Dendritic cell treated with granulocyte-macrophage colony-stimulating factor and Interleukin-4, amounts not matched to agents 40 ng/mL and 50 ng/mL, for 4 days (primary cell): Measurements from ENCODE around the gene LRRN4.

Experiments
- H3K27ac Mint-ChIP-seq: one replicate; pipeline ENCODE4 v1.8.0; 2022; ENCODE audit warnings: mild to moderate bottlenecking, mixed read lengths
- H3K27me3 Mint-ChIP-seq: one replicate; pipeline ENCODE4 v1.8.0; 2022; ENCODE audit warnings: mild to moderate bottlenecking, mixed read lengths
- H3K36me3 Mint-ChIP-seq: one replicate; pipeline ENCODE4 v1.8.0; 2022; ENCODE audit warnings: low read depth, mixed read lengths
- H3K4me1 Mint-ChIP-seq: one replicate; pipeline ENCODE4 v1.8.0; 2022; ENCODE audit warnings: low read depth, mixed read lengths
- H3K4me3 Mint-ChIP-seq: one replicate; pipeline ENCODE4 v1.8.0; 2022; ENCODE audit warnings: mild to moderate bottlenecking, moderate library complexity, mixed read lengths
- H3K9me3 Mint-ChIP-seq: one replicate; pipeline ENCODE4 v1.8.0; 2022; ENCODE audit warnings: mixed read lengths
- intact Hi-C: fragments of 100-400 bp; cut with micrococcal nuclease; formaldehyde crosslinking; loops from one replicate; pipeline ENCODE4 v1.15.0; 2022

Gene LRRN4

DNA sequence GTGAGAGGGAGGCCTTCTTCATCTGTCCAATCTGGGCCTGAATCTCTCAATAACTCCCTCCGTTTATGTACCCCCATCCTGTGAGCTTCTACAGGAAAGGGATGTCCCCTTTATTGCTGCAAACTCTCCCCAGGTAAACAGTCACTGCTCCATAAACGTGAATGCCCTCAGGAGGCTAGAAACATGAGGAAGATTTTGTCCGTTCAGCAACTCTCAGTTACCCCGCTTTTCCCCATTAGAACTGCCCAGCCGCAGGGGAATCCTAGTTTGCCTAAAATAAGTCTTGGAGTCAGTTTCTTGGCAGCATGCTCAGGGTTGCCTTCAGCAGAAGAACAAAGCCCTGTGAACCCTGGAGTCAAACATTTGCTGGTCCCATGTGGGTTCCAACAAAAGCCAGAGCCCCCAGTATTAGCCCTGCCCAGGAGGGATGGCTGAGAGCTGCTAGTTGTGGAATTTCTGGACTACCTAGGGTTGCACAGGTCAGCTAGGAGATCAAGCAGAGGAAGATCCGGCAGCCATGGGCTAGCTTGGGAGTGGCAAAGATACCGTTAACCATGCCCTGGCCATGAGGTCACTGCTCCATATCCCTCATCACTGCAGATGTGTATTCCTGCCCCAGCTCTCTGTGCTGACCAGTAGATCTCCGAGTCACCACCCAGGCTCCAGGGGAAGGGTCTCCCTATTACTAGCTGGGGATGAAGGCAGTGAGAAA is 640 bp downstream of the LRRN4 start:
- peaks cover 6% of the 10 kb centered on the region for H3K9me3 Mint-ChIP-seq
- peaks cover 3% of the 10 kb centered on the region for H3K4me1 Mint-ChIP-seq
- intact Hi-C loops = no loop called here
- H3K27ac Mint-ChIP-seq = no peak overlapping the region
- no peaks in the 10 kb centered on the region for H3K36me3 Mint-ChIP-seq
- peaks cover 62% of the 10 kb centered on the region for H3K27me3 Mint-ChIP-seq
- H3K4me3 Mint-ChIP-seq = no peak overlapping the region

DNA sequence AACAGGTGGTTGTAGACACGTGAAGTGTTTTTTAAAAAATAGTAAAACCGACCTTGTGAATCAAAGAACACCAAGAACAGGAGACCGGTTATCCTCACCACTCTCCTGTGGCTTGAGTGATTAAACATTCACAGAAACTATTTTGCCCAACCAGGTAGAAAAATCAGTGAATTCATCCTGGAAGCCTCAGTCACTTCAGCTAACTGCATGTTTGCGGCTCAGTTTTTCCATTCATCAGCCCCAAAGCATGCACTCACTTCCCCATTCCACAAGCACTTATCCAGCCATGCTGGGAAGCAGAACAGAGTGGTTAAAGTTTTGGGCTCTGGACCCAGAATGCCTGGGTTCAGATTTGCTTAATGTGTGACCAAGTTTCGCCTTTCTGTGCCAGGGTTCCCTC is 2.4 kb downstream of the LRRN4 start:
- H3K9me3 Mint-ChIP-seq = no peaks in the 10 kb centered on the region
- intact Hi-C loops = no loop called here
- H3K36me3 Mint-ChIP-seq = no peaks in the 10 kb centered on the region
- H3K27ac Mint-ChIP-seq = no peak overlapping the region
- H3K4me3 Mint-ChIP-seq = no peak overlapping the region
- peaks cover 3% of the 10 kb centered on the region for H3K4me1 Mint-ChIP-seq
- H3K27me3 Mint-ChIP-seq = peaks cover 54% of the 10 kb centered on the region

DNA sequence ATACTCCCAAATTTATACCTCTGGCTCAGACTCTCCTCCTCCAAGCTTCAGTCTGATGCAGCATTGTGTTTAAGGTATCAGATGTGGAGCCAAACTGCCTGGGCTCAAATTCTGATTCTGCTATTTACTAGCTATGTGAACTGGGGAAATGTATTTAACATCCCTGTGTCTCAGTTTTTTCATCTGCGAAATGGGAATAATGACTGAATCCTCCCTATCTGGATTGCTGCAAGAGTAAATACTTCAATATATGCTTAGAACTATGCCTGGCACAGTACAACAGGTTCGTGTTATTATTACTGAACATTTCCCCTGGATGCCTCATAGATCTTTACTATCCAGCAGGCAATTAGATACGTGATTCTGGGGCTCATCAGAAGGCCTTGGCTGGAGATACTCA is 5.5 kb downstream of the LRRN4 start:
- Mint-ChIP-seq H3K4me1 (peaks cover 3% of the 10 kb centered on the region), H3K4me3 (no peak overlapping the region), H3K36me3 (no peaks in the 10 kb centered on the region), H3K27me3 (peaks cover 37% of the 10 kb centered on the region), H3K27ac (no peak overlapping the region), H3K9me3 (no peaks in the 10 kb centered on the region)
- intact Hi-C loops = no loop called here

DNA sequence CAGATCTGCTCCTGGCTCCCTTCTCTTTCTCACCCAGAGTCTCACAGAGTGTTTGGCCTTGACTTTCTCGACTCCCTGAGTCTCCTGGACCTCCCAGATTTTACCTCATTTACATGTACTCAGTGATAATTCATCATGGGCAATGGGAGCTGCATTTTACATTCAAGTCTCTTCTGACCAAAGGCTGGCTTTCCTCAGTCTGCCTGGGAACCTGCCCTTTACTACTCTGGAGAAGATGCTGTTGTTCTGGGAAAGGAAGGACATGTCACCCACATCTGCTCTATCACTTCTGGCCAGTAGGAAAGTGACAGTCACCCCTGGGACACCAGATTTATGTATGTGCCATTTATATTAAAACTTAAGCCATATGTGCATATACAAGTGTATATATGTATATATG is 7.4 kb downstream of the LRRN4 start:
- no peaks in the 10 kb centered on the region for H3K9me3 Mint-ChIP-seq
- peaks cover 19% of the 10 kb centered on the region for H3K27me3 Mint-ChIP-seq
- intact Hi-C loops = no loop called here
- peaks cover 11% of the 10 kb centered on the region for H3K36me3 Mint-ChIP-seq
- no peak overlapping the region for H3K27ac Mint-ChIP-seq
- no peak overlapping the region for H3K4me3 Mint-ChIP-seq
- peaks cover 8% of the 10 kb centered on the region for H3K4me1 Mint-ChIP-seq

DNA sequence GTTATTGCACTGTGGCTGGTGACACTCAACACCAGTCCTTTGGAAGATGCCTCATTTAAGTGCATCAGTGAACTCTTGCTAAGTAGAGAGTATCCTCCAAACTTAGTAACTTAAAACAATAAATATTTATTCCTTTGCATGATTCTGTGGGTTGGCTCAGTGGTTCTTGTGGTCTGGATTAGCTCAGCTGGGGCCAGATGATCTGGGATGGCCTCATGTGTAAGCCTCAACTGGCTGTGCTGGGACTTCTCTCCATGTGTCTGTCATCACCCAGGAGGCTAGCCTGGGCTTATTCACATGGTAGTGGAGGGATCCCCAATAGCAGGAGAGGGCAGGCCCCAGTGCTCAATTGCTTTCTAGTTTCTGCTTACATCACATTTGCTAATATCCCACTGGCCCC is 8.3 kb downstream of the LRRN4 start:
- Mint-ChIP-seq H3K9me3 (peaks cover 3% of the 10 kb centered on the region), H3K4me3 (no peak overlapping the region), H3K27ac (no peak overlapping the region), H3K36me3 (peaks cover 20% of the 10 kb centered on the region), H3K4me1 (peaks cover 8% of the 10 kb centered on the region), H3K27me3 (peaks cover 10% of the 10 kb centered on the region)
- intact Hi-C loops = no loop called here

DNA sequence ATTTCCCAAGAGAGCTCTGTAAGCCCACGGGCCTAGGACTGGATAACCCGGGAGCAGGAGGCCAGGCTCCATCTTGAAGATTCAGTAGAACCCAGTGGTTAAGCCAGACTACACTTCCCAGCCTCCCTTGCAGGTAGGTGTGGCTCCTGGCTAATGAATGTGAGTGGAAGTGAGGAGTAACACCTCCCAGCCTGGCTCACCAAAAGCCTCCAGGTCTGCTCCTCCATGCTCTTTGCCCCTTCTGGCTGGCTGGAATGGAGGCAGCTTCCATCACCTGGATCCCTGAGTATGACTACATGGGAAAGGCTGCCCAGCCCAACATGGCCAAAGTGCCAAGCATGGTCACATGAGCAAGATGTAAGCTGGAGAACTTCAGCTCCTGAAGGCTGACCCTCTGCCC is 9.7 kb downstream of the LRRN4 start:
- H3K27me3 Mint-ChIP-seq = peaks cover 2% of the 10 kb centered on the region
- H3K27ac Mint-ChIP-seq = no peak overlapping the region
- H3K9me3 Mint-ChIP-seq = peaks cover 7% of the 10 kb centered on the region
- peaks cover 8% of the 10 kb centered on the region for H3K4me1 Mint-ChIP-seq
- intact Hi-C loops = no loop called here
- peaks cover 34% of the 10 kb centered on the region for H3K36me3 Mint-ChIP-seq
- H3K4me3 Mint-ChIP-seq = no peak overlapping the region

DNA sequence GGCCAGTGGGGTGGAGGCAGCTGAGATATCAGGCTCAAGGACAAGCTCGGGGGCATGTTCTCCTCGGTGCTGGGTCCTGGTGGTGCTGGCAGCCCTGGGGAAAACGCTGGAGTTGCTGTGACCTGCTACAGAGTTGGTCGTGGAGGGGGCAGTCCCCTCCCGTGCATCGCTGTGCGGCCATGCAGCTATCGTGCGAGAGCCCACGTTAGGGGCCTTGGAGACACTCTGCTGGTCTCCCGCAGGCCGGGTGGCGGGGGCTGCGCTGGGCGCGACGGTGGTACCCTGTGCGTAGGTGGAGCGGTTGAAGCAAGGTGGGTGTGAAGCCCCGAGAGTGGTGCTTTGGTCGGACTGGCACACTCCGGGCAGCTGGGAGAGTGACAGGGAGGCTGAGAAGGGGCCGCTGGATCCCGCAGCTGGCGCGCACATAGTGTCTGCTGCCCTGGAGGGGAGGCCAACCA is 12.0 kb downstream of the LRRN4 start:
- Mint-ChIP-seq H3K27ac (no peak overlapping the region), H3K27me3 (no peaks in the 10 kb centered on the region), H3K36me3 (peaks cover 57% of the 10 kb centered on the region), H3K4me3 (no peak overlapping the region), H3K9me3 (peaks cover 7% of the 10 kb centered on the region), H3K4me1 (peaks cover 8% of the 10 kb centered on the region)
- intact Hi-C loops = no loop called here

DNA sequence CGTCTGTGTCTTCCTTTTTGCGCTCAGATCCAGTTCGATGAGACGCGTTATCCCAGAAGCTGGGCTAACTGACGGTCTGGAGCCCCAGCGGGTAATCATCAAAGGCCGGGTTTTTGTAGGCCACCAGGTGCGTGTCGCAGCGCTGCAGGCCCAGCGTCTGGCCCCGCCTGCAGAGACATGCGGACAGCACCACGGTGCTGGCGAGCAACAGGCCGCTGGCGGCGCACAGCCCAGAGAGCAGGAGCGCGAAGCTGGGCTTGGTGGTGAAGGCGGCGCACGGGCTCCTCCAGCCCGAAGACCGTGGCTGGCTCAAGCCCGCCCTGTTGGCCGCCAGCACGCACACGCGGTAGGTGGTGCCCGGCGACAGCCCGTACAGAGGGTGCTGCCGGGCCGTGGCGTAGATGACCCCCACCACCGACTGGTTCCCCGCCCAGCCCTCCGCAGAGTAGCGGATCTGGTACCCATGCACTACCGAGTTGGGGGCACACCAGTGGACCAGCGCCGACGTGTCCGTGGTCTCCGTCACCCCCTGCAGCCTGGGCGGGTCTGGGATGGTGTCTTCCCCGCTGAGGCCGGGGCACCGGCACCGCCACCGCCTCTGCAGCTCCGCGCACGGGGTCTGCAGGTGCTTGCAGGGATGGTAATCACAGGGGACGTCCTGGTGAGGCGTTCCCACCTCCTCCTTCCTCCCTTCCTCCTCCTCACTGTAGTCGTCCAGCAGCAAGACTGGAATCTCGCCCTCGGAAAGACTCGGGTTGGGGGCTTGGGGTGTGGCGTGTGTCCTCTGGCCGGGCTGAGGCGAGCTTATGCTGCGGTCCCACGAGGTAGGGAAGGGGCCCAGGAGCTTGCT is 12.7 kb downstream of the LRRN4 start:
- H3K27me3 Mint-ChIP-seq = no peaks in the 10 kb centered on the region
- peaks cover 8% of the 10 kb centered on the region for H3K4me1 Mint-ChIP-seq
- no peak overlapping the region for H3K4me3 Mint-ChIP-seq
- intact Hi-C loops = no loop called here
- H3K27ac Mint-ChIP-seq = no peak overlapping the region
- H3K9me3 Mint-ChIP-seq = peaks cover 7% of the 10 kb centered on the region
- H3K36me3 Mint-ChIP-seq = peaks cover 63% of the 10 kb centered on the region

DNA sequence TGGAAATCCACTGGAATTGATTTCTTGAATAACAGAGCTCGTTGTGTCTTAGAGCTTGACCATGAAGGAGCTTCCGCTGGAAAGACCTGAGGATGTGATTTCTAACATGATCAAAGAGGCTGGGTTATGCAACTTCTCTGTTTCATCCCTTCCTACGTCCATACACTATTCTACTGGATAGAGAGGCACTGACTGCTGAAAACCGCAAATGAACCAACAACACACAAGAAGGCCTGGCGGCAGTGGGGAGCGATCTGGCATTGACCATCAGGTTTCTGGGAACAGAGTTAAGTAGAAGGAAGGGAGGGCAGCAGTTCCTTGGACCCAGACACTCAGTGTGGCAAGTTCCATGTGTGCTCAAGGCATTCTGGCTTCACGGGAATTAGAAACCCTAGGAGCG is 13.3 kb downstream of the LRRN4 start:
- Mint-ChIP-seq H3K36me3 (peaks cover 66% of the 10 kb centered on the region), H3K27ac (no peak overlapping the region), H3K9me3 (peaks cover 7% of the 10 kb centered on the region), H3K4me1 (peaks cover 8% of the 10 kb centered on the region), H3K4me3 (no peak overlapping the region), H3K27me3 (no peaks in the 10 kb centered on the region)
- intact Hi-C loops = no loop called here

DNA sequence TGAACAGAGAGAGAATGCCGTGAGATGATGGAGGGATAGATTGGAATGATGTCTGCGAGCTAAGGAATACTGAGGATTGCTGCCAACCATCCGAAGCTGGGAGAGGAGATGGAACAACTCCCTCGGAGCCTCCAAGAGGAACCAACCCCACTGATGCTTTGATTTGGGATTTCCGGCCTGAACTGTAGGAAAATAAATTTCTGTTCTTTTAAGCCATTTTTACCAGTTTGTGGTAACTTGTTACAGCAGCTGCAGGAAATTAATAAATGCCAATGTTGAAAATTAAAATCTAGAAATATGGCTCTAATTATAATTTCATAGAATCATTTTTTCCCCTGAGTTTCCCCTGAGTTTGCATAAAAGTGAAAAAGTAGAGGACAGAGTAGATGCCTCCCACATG is 14.1 kb downstream of the LRRN4 start:
- Mint-ChIP-seq H3K4me3 (no peak overlapping the region), H3K9me3 (peaks cover 7% of the 10 kb centered on the region), H3K4me1 (peaks cover 9% of the 10 kb centered on the region), H3K36me3 (peaks cover 69% of the 10 kb centered on the region), H3K27ac (no peak overlapping the region), H3K27me3 (no peaks in the 10 kb centered on the region)
- intact Hi-C loops = no loop called here

DNA sequence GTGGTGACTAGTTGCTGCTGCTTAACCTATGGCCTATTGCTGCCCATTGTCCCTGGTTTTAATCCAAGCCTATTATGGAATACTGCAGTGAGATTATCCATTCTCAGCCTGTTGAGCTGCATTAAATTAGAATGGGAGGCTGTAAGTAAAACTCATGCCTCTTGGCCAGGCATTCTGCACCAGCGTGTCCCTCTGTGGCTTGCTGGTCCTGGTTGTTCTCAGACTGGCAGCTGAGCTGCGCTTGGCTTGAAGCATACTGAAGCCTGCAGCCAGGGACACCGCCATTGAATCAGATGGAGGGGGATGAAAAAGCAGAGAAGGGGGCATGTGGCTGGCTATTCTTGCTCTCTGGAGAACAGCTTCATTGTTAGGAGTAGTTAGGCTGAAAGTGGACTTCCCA is 15.6 kb downstream of the LRRN4 start:
- Mint-ChIP-seq H3K27ac (no peak overlapping the region), H3K27me3 (no peaks in the 10 kb centered on the region), H3K9me3 (peaks cover 7% of the 10 kb centered on the region), H3K4me3 (no peak overlapping the region), H3K36me3 (peaks cover 84% of the 10 kb centered on the region), H3K4me1 (peaks cover 14% of the 10 kb centered on the region)
- intact Hi-C loops = no loop called here

DNA sequence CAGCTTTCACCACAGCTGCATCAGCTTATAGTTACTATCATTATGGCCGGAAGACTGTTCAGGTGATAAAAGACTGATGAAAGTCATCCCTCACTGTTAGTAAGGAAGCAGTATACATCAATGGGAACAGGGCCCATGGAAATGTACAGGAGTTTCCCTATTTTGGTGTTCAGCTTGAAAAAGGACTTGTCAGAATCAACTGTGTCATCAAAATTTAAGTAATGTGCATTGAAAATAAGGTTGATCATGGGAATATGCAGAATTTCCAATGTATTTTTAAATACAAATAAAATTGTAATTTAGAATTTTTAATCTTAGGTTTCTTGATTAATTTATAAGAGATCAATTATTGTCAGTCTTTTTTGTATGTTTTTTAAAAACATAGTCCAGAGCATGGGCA is 16.8 kb downstream of the LRRN4 start:
- intact Hi-C loops = no loop called here
- Mint-ChIP-seq H3K4me3 (no peak overlapping the region), H3K9me3 (peaks cover 7% of the 10 kb centered on the region), H3K27ac (no peak overlapping the region), H3K4me1 (peaks cover 11% of the 10 kb centered on the region), H3K27me3 (no peaks in the 10 kb centered on the region), H3K36me3 (peaks cover 91% of the 10 kb centered on the region)

DNA sequence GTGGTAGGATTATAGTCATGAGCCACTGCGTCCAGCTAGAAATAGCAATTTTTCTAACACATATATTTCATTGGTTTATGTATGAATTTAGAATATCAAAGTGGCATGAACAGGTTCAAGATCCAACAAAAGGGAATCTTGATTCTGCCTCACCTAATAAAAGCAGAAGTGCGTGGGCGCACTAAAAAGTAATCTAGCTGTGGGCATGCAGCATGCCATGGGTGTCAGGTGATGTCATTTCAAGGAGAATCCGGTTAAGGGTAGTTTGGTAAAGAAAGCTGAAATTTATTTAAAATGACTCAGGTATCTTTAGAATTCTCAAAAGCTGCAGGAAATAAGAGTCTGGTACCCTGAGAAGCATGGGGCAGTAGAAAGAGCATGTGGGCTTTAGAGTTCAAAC is 17.6 kb downstream of the LRRN4 start:
- Mint-ChIP-seq H3K27ac (no peak overlapping the region), H3K27me3 (no peaks in the 10 kb centered on the region), H3K36me3 (peaks cover 84% of the 10 kb centered on the region), H3K9me3 (peaks cover 7% of the 10 kb centered on the region), H3K4me3 (no peak overlapping the region), H3K4me1 (peaks cover 6% of the 10 kb centered on the region)
- intact Hi-C loops = no loop called here

DNA sequence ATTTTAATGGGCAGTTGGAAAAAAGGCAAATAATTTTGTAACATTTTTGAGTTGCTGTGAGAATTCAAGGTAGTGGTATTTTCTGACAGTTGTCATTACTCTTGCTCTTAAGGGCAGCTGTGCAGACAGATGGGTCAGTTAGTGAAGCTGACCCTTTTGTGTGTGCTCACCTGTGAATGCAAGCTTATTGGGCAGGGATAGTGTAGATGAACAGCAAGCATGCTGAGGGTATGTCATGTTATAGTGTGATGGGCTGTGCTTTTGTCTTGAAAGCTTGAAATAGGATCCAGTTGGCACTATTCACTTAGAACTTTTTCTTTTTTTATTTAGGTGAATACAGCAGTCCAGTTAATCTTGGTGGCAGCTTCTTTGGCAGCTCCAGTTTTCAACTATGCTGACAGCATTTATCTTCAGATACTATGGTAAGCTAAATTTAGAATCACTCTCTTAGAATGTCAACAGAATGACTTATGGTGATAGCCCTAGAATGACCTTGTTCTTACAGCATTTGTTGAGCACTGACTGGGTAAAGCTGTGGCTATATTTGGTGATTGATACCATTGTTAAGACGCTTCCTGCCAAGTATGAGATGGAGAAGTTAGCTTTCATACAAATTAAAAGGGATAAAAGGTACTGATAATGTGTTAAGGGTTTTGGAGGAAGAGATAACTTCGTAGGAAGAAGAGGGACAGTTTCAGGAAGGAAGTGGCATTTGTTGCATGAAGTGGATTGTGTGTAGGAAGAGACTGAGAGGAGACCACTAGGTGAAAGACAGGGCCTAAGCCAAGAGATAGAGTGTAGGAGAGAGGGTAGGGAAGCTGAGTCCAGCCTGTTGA is 19.5 kb downstream of the LRRN4 start:
- peaks cover 76% of the 10 kb centered on the region for H3K36me3 Mint-ChIP-seq

More for the DNA sequence above, 19.5 kb downstream of the LRRN4 start:
- H3K9me3 Mint-ChIP-seq = no peaks in the 10 kb centered on the region
- H3K27me3 Mint-ChIP-seq = no peaks in the 10 kb centered on the region
- H3K27ac Mint-ChIP-seq = peak overlapping the region; percentile 5
- H3K4me1 Mint-ChIP-seq = peaks cover 6% of the 10 kb centered on the region
- intact Hi-C loops = no loop called here
- no peak overlapping the region for H3K4me3 Mint-ChIP-seq
